Measurements from ENCODE around the gene HDLBP.

DNA sequence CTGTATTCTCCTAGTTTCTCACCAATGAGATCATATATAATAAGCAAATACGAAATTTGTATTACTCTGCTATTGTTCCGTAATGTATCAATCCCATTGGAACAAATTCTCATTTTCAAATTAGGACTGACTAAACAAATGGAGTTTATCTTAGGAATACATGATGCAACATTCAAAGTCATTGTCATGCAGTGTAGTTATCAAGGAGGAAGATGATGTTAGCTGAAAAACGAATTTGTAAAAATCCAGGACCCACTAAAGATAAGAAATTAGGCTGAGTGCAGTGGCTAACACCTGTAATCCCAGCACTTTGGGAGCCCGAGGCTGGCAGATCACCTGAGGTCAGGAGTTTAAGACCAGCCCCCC is 15.1 kb upstream of the HDLBP start:
- TF ChIP-seq POLR2AphosphoS5 (IDR thresholded peaks at IDR 0.05) (no peak), POLR2A (IDR thresholded peaks at IDR 0.05) (no peak)
- TF ChIP-seq, protein P1, sequence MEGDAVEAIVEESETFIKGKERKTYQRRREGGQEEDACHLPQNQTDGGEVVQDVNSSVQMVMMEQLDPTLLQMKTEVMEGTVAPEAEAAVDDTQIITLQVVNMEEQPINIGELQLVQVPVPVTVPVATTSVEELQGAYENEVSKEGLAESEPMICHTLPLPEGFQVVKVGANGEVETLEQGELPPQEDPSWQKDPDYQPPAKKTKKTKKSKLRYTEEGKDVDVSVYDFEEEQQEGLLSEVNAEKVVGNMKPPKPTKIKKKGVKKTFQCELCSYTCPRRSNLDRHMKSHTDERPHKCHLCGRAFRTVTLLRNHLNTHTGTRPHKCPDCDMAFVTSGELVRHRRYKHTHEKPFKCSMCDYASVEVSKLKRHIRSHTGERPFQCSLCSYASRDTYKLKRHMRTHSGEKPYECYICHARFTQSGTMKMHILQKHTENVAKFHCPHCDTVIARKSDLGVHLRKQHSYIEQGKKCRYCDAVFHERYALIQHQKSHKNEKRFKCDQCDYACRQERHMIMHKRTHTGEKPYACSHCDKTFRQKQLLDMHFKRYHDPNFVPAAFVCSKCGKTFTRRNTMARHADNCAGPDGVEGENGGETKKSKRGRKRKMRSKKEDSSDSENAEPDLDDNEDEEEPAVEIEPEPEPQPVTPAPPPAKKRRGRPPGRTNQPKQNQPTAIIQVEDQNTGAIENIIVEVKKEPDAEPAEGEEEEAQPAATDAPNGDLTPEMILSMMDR (IDR thresholded peaks at IDR 0.05 in 8 of 11, conservative IDR thresholded peaks at IDR 0.05 in 3 of 11), result no peak

All from spleen (tissue), 7 donors.